ENCODE measurements around the gene NBAS.

DNA sequence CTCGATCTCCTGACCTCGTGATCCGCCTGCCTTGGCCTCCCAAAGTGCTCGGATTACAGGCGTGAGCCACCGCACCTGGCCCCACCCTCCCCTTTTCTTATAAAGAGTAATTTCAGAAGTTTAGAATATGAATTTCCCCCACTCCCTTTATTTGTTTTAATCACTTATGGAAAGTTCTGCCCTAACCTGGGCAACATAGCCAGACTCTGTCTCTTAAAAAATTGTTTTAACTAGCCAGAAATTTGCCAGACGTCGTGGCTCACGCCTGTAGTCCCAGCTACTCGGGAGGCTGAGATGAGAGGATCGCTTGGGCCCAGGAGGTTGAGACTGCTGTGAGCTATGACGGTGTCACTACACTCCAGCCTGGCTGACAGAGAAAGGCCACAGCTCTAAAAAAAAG is 7.7 kb upstream of the NBAS start:
- TF ChIP-seq RELA (IDR thresholded peaks at IDR 0.05; ENCODE audit: borderline replicate concordance, partially characterized antibody) (no peak), CREB1 (IDR thresholded peaks at IDR 0.05; ENCODE audit: low read depth) (no peak), HDGF (IDR thresholded peaks at IDR 0.05) (no peak)
- TF ChIP-seq, protein P1, sequence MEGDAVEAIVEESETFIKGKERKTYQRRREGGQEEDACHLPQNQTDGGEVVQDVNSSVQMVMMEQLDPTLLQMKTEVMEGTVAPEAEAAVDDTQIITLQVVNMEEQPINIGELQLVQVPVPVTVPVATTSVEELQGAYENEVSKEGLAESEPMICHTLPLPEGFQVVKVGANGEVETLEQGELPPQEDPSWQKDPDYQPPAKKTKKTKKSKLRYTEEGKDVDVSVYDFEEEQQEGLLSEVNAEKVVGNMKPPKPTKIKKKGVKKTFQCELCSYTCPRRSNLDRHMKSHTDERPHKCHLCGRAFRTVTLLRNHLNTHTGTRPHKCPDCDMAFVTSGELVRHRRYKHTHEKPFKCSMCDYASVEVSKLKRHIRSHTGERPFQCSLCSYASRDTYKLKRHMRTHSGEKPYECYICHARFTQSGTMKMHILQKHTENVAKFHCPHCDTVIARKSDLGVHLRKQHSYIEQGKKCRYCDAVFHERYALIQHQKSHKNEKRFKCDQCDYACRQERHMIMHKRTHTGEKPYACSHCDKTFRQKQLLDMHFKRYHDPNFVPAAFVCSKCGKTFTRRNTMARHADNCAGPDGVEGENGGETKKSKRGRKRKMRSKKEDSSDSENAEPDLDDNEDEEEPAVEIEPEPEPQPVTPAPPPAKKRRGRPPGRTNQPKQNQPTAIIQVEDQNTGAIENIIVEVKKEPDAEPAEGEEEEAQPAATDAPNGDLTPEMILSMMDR (IDR thresholded peaks at IDR 0.05 in 2 of 3, conservative IDR thresholded peaks at IDR 0.05 in 1 of 3; ENCODE audit: control insufficient read depth in 2 of 3, extremely low read depth in 1 of 3, insufficient read depth in 1 of 3, low read depth in 3 of 3, low read length in 3 of 3) = no peak
- TF ChIP-seq, protein P2, sequence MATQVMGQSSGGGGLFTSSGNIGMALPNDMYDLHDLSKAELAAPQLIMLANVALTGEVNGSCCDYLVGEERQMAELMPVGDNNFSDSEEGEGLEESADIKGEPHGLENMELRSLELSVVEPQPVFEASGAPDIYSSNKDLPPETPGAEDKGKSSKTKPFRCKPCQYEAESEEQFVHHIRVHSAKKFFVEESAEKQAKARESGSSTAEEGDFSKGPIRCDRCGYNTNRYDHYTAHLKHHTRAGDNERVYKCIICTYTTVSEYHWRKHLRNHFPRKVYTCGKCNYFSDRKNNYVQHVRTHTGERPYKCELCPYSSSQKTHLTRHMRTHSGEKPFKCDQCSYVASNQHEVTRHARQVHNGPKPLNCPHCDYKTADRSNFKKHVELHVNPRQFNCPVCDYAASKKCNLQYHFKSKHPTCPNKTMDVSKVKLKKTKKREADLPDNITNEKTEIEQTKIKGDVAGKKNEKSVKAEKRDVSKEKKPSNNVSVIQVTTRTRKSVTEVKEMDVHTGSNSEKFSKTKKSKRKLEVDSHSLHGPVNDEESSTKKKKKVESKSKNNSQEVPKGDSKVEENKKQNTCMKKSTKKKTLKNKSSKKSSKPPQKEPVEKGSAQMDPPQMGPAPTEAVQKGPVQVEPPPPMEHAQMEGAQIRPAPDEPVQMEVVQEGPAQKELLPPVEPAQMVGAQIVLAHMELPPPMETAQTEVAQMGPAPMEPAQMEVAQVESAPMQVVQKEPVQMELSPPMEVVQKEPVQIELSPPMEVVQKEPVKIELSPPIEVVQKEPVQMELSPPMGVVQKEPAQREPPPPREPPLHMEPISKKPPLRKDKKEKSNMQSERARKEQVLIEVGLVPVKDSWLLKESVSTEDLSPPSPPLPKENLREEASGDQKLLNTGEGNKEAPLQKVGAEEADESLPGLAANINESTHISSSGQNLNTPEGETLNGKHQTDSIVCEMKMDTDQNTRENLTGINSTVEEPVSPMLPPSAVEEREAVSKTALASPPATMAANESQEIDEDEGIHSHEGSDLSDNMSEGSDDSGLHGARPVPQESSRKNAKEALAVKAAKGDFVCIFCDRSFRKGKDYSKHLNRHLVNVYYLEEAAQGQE (IDR thresholded peaks at IDR 0.05; ENCODE audit: low read depth, low read length) = no peak
- TF ChIP-seq, protein P3, sequence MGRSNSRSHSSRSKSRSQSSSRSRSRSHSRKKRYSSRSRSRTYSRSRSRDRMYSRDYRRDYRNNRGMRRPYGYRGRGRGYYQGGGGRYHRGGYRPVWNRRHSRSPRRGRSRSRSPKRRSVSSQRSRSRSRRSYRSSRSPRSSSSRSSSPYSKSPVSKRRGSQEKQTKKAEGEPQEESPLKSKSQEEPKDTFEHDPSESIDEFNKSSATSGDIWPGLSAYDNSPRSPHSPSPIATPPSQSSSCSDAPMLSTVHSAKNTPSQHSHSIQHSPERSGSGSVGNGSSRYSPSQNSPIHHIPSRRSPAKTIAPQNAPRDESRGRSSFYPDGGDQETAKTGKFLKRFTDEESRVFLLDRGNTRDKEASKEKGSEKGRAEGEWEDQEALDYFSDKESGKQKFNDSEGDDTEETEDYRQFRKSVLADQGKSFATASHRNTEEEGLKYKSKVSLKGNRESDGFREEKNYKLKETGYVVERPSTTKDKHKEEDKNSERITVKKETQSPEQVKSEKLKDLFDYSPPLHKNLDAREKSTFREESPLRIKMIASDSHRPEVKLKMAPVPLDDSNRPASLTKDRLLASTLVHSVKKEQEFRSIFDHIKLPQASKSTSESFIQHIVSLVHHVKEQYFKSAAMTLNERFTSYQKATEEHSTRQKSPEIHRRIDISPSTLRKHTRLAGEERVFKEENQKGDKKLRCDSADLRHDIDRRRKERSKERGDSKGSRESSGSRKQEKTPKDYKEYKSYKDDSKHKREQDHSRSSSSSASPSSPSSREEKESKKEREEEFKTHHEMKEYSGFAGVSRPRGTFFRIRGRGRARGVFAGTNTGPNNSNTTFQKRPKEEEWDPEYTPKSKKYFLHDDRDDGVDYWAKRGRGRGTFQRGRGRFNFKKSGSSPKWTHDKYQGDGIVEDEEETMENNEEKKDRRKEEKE (IDR thresholded peaks at IDR 0.05) = no peak

Data from GM12878 (cell line).